GM21360 (cell line): ENCODE results near the gene IMPACT.

ENCODE experiments used
- ATAC-seq: cut with Tn5 transposase; IDR thresholded peaks from one replicate; pipeline ENCODE4 v1.9.1; 2021; ENCODE audit warnings: mild to moderate bottlenecking, moderate library complexity; ENCODE audit not compliant: unreplicated experiment

The IMPACT gene, protein sequence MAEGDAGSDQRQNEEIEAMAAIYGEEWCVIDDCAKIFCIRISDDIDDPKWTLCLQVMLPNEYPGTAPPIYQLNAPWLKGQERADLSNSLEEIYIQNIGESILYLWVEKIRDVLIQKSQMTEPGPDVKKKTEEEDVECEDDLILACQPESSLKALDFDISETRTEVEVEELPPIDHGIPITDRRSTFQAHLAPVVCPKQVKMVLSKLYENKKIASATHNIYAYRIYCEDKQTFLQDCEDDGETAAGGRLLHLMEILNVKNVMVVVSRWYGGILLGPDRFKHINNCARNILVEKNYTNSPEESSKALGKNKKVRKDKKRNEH

DNA sequence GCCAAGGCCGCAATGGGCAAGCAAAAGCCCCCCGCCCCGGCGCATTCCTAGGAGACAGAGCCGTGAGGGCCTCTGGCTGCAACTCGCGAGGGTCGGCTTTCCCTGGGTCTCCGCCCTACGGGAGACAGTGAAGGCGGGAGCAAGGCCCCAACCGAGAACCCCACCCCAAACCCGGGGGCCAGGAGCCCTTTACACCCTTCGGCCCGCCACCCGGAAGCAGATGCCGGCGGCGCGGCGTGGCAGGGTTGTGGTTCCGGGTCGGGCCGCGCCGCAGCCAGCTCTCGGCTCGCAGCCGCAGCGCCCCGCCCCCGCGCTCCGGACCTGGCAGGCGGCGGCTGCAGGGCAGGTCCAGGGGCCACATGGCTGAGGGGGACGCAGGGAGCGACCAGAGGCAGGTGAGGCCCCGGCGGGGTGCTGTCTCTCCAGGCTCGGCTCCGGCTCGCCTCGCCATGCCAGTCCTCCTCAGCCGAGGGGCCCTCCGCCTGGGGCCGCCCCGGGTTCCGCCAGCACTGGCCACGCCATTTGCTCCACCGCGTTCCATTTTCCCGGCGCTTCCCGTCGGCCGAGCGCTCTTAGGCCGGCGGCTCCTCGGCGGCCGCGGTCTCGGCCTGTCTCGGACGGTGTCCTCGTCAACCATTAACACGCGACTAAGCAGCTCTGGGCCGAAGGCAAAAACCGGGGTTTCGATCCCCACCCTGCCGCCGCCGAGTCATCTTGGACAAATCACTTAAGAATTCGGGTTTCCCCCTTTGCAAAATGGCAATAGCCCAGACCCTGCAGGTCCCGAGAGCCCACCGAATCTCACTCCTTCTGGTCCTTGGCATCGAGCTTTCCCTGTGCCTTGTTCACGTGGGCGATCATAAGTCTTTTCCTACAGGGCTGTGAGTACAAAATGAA lies at the start of gene IMPACT:
TSS of gene IMPACT (plus strand) at position 273 of the 897 bp plus-strand sequence. CDS start at position 360, 87 bp downstream.
- peak; percentile 76 for ATAC-seq

GRCh38 chr18:24378598-24378997 lies 47.9 kb upstream of the IMPACT start:
- no peak for ATAC-seq

- ATAC-seq, result no peak
Observed at GRCh38 chr18:24380163-24380747, 46.2 kb upstream of the IMPACT start.

- ATAC-seq, result no peak
Observed at GRCh38 chr18:24381126-24381525, 45.3 kb upstream of the IMPACT start.

DNA sequence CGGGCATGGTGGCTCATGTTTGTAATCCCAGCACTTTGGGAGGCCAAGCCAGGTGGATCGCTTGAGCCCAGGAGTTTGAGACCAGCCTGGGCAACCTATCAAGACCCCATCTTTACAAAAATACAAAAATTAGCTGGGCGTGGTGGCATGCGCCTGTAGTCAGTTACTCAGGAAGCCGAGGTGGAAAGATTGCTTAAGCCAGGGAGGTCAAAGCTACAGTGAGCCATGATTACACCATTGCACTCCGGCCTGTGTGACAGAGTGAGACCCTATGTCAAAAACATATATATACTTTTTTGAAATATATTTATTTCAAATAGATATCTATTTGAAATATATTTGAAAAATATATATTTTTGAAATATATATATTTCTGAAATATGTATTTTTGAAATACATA lies 39.8 kb upstream of the IMPACT start:
- no peak for ATAC-seq

DNA sequence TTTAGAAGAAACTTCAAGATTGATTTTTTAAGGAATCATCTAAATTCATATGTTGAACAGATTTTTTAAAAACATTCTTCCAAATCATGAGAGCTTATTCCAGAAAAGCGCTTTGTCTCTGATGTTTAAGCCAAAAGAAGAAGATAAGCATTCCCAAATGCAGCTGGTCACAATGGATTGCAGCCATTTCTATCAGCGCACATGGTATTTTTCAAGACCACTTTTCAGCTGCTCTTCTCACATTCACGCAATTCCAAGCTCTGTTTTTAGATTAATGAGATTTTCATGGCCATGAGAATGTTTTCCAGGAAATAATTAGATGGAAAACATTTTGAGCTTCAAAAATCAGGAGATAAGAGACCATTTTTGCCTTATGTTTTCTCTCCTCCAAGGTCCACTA lies 37.5 kb upstream of the IMPACT start:
- ATAC-seq, result no peak

GRCh38 chr18:24395049-24395795 lies 31.2 kb upstream of the IMPACT start:
- no peak for ATAC-seq

DNA sequence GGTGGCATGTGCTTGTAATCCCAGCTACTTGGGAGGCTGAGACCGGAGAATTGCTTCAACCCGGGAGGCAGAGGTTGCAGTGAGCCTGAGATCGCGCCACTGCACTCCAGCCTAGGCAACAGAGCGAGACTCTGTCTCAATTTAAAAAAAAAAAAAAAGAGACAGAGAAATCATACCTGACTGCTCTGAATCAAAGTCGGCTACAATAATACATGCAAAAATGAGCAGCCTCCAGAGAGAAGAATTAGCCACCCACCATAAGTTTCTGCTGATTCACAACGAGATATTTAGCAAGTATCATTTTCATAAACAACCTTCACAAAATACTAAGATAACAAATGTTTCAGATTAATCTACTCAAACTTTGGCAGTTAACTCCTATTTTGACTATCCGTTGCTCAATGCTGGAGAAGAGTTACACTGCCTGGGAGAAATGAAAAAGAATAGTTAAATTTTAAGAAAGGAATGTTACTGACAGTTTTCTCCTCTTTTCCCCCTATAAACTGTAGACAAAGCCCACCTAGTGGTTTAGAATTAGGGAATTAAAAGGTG lies 30.3 kb upstream of the IMPACT start:
- ATAC-seq, result no peak

DNA sequence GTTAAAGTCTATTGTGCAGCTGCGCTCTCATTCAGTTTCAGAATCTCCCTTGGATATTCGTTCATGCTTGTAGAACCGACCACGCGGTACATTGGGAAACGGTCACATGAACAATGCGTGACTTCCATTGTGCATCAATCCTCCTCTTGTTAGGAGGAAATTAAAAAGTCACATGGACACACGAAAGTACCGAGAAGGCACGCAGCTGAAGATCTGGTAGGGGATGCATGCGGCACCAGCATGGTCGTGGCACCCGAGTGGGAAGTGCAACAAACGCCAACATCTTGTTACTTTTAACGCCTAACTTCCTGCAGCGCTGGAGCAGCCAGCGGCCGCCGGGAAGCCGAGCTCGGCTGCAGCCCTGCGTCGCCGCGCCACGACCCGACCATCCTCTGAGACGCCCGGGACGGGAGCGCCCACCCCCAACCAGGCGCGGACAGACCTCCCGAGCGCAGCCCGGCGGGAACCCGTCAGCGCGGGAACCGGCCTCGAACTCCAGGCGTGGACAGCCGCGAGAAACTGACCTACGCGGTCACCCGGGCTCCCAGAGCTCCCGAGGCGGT lies 29.3 kb upstream of the IMPACT start:
- peak; percentile 32 for ATAC-seq

GRCh38 chr18:24397694-24398368 lies 28.6 kb upstream of the IMPACT start, which contains the start of gene OSBPL1A:
Gene OSBPL1A (minus strand): TSS chr18:24397824. CDS start chr18:24377533, 20,291 bp downstream.
- peak; percentile 52 for ATAC-seq

- ATAC-seq, result no peak
Observed at GRCh38 chr18:24398540-24398939, 27.9 kb upstream of the IMPACT start.

- no peak for ATAC-seq
Observed at GRCh38 chr18:24400587-24400986, 25.9 kb upstream of the IMPACT start.

DNA sequence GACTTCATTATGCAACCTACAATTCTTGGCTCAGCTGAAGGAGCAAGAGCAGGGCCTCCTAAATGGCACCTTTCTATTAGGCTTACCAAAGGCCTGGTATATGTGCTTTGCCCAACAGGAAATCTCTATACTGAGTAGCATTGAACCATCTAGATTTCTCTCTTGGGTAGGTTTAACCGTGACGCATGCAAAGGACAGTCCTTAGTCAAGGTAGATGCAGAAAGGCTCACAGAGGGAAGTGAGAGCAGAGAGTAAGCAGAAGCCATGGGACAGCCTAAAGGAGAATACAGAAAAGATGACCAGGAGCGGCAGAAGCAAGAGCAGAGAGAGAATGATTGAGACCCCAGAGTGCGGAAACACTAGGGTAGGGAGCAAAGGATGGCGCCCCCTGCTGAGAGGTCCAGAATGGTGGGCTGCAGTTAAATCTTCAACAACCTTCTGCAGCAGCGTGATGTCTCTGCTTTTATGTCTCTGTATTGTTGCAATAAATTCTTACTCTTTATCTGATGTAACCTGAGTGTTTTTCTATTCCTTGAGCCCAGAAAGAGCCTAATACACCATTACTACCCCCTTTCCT lies 24.2 kb upstream of the IMPACT start:
- ATAC-seq, result no peak

DNA sequence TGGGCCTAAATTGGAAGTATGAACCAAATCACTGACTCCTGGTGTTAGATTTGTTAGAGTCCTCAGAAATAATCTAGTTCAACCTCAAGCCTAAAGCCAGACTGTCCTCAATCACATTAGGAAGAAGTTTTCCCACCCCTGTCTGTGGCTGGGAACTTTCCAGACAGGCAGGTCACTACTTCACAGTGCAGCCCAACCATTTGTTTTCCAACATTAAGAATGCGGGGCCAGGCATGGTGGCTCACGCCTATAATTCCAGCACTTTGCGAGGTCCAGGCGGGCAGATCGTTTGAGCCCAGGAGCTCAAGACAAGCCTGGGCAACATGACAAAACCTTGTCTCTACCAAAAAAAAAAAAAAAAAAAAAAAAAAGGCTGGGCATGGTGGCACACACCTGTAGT lies 23.4 kb upstream of the IMPACT start:
- no peak for ATAC-seq

DNA sequence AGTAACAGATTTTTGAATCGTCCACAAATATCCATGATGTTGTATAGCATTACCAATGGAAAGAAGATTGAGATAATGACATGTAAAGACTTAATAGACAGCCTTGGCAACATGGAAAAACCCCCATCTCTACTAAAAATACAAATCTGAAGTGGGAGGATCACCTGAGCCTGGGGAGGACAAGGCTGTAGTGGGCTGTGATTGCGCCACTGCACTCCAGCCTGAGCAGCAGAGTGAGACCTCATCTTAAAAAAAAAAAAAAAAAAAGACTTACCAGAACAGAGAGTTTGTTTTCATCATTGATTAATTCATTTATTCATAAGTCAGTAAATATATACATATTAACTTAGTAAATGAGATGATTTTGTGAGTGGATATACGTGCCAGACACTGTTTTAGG lies 21.9 kb upstream of the IMPACT start:
- ATAC-seq, result no peak

DNA sequence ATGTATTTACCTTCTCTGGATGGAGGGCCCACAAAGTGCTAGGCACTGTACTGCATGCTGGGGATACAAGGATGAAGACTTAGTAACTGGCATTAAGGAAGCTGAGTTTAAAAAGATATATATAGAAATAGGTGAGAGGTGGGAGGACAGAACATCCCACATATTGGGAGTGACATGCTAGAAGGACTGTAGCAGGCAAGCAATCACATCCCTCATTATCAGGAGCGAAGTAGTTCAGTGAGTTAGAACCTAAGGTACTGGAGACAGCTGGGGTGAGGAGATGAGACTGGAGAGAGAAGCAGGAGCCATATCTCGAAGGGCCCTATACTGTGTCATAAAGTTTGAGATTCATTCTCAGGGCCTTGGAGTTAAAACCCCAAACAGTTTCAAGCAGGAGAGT lies 18.0 kb upstream of the IMPACT start:
- no peak for ATAC-seq

- no peak for ATAC-seq
Observed at GRCh38 chr18:24413148-24413547, 13.3 kb upstream of the IMPACT start.

DNA sequence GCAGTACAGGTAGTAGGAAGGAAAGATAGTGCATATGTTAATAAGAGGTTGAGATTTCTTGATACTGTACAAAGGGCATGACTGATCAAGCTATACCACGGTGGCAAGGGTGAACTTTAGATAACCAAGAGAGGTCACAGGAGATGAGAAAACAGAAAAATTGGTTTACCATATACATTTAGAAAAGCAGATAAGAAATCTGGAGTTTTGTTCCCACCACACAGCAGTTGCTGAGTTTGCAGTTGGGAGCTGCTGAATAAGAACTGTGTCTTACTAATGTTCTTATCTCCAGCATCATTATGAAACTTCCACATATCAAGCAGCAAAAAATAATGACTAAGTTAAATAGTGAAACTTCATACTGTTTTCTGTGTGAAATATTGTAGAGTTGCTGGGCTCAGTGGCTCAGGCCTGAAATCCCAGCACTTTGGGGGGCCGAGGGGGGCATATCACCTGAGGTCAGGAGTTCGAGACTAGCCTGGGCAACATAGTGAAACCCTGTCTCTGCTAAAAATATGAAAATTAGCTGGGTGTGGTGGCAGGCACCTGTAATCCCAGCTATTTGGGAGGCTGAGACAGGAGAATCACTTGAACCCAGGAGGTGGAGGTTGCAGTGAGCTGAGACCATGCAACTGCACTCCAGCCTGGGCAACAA lies 12.0 kb upstream of the IMPACT start:
- peak; percentile 80 for ATAC-seq

- no peak for ATAC-seq
Observed at GRCh38 chr18:24417480-24417879, 9.0 kb upstream of the IMPACT start.
